GM21529 (cell line): Measurements from ENCODE around the gene ALOX5.
A peak's percentile ranks its signal among the peaks of the same experiment; 100 is the strongest.
"Not testable (repeated sequence)": the region's sequence is repeated elsewhere in the genome, so short reads cannot be mapped to it uniquely, and the experiment has no call there.

Experiments
- ATAC-seq: cut with Tn5 transposase; IDR thresholded peaks from one replicate; pipeline ENCODE4 v1.9.1; 2021; ENCODE audit not compliant: unreplicated experiment

ALOX5 gene

DNA sequence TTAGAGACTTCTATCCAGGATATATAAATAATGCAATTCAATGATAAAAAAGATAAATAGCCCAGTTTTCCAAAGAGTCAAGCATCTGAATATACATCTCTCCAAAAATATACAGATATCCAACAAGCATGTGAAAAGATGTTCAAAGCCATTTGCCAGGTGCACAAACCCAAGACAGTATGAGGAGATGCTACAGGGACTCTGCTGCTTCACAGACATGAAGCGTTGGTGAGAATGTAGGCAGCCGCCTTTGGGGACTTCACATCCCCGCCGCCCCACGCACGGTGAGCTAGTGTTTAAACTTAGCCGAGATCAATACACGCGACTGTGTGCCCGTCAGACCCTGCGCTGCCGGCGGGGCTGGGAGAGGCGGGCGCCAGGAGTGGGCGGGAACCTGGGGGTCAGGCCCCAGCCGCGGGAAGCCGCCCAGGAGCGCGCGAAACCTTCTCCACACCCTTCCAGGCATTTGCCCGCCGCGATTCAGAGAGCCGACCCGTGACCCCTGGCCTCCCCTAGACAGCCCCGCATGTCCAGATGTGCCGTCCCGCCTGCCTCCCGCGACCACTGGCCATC lies 927 bp upstream of the ALOX5 start:
- peak; percentile 38 for ATAC-seq

DNA sequence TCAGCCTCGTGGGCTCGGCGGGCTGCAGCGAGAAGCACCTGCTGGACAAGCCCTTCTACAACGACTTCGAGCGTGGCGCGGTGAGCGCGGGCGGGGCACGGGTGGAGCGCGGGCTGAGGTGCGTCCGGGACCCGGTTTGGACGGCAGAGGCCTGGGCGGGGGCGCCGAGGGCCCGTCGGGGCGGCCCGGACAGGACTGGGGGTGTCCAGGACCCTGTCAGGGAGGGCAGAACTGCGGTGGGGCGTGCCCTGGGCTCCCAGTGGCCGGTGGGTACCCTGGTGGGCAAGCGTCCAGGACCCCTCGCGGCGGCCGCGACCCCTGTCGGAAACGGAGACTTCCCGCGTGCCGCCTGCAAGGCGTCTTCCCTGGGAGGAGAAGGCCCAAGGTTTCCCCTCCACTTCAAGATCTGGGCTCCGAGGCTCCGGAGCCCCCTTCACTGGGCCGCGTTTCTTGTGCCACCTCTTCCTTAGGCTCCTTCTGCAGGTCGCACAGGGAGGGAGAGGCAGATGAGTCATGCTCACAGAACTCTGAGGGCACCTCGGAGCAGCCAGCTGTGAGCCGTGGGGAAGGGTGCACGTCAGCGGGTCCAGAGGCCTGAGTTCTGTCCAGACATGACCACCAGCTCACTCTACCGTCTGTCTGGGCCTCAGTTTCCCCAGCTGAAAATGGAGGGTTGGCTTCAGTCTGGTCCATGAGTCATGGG lies 485 bp downstream of the ALOX5 start:
- ATAC-seq, result peak; percentile 12

GRCh38 chr10:45375101-45375500 lies 1.1 kb downstream of the ALOX5 start:
- ATAC-seq, result no peak

DNA sequence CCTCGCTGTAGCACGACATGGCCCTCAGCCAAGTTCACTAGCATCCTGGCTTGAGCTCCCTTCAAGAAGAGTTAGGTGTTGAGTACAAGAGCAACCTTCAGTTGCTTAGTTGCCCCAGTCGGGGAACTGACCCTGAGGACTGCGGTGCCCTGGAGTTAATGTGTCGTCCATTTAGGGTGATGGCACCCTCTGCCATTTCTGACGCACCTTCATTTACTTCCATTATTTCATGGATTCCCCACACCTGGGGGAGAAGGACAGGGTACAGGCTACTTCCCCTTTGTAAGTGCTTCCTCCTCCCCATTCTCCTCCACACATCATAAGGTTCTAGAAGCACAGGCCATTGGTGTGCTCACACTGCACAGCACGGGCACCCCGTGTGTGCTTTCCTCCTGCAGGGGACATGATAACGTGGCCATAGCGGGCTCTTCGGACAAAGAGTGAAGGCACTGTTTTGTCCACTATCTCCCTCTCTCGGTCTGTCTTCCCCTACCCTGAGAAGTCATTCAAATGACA lies 1.8 kb downstream of the ALOX5 start:
- ATAC-seq, result no peak

- no peak for ATAC-seq
Measured at GRCh38 chr10:45376371-45376801, 2.4 kb downstream of the ALOX5 start.

DNA sequence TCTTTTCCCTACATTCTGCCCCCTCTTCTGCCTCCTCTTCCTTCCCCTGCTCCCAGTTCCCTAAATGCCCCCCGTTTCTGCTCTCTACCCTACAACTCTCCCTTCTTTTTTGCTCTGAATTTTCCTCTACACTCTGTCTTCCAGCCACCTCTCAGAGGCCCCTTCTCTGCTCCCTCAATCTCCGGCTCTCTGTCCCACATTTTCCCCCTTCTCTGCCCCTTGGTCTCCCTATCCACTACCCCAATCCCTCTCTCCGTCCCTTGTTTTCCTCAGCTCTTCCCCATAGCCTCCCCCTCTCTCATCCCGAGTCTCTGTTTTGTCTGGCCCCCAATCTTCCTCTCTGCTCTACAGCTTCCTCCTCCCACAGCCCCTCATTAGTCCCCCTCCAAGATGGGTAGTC lies 3.3 kb downstream of the ALOX5 start:
- ATAC-seq, result no peak

- ATAC-seq, result no peak
Measured at GRCh38 chr10:45377858-45378257, 3.8 kb downstream of the ALOX5 start.

- ATAC-seq, result no peak
Measured at GRCh38 chr10:45378914-45379726, 5.1 kb downstream of the ALOX5 start.

- ATAC-seq, result no peak
Measured at GRCh38 chr10:45379891-45380540, 6.0 kb downstream of the ALOX5 start.

- ATAC-seq, result no peak
Measured at GRCh38 chr10:45380903-45381620, 7.0 kb downstream of the ALOX5 start.

- ATAC-seq, result no peak
Measured at GRCh38 chr10:45382591-45382990, 8.6 kb downstream of the ALOX5 start.

DNA sequence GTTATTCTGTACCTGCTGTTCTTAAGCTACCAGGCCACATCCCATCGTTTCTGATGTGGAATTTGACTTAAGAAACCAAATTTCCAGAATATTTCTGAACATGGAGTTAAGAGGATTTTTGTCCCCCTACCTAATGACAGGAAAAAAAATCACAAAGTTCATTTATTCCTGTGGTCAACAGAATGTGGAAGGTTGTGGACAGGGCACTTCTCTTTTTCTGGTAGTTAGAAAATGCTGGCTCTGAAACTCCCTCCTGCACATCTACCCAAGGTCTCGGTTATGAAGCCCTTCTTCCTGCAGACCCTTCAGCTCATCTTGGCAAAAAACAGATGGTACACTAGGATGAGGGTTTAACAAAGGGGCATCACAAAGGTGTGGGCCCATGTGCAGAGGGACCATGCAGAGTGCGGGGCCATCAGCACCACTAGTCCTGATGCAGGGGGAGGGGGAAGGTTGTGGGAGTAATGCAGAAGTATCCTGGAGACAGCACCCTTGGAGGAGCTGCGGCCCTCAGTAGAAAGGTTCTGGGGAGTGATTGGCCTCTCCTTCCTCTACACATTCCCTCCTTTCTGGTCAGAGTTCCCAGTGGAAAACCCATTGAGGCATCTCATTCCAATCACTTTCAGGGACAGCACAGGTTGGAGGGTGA lies 9.8 kb downstream of the ALOX5 start:
- no peak for ATAC-seq

- ATAC-seq, result no peak
Measured at GRCh38 chr10:45386657-45387056, 12.6 kb downstream of the ALOX5 start.

DNA sequence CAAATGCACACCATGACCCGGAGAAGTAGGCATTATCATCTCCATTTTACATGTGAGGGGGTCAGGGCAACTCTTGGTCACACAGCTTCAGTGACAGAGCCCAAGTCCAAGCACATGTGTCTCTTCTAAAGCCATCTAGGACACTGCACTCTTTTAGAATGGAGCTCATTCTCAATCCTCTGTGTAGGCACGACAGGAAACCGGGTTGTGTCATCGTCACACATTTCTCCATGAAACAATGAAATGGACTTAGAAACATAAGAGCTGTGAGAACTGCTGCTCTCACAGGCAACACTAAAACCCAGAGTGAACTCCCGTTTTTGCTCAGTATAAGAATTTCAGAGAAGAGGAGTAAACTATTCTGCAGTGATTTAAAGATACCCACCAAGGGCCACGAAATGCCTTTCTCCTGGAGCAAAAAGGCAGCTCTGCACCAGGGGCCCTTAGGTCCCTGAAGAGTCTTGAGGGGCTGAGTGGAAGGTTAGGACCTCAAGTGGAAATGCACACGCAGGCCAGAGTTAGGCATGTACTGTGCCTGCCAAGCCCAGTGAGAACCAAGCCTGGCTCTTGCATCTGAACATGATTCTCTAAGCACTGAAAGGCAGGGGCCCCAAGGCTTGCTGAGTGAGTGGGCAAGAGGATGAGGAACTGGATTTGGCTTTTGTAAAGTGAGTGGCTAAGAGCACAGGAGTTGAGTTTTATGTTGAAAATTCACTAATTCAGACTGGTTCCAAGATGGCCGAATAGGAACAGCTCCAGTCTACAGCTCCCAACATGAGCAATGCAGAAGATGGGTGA lies 13.3 kb downstream of the ALOX5 start:
- ATAC-seq, result no peak

DNA sequence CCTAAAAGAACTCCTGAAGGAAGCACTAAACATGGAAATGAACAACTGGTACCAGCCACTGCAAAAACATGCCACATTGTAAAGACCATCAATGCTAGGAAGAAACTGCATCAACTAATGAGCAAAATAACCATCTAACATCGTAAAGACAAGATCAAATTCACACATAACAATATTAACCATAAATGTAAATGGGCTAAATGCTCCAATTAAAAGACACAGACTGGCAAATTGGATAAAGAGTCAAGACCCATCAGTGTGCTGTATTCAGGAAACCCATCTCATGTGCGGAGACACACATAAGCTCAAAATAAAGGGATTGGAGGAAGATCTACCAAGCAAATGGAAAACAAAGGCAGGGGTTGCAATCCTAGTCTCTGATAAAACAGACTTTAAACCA lies 15.7 kb downstream of the ALOX5 start:
- not testable (repeated sequence) for ATAC-seq

GRCh38 chr10:45391636-45392035 lies 17.6 kb downstream of the ALOX5 start:
- not testable (repeated sequence) for ATAC-seq

- no peak for ATAC-seq
Measured at GRCh38 chr10:45395554-45395953, 21.5 kb downstream of the ALOX5 start.

DNA sequence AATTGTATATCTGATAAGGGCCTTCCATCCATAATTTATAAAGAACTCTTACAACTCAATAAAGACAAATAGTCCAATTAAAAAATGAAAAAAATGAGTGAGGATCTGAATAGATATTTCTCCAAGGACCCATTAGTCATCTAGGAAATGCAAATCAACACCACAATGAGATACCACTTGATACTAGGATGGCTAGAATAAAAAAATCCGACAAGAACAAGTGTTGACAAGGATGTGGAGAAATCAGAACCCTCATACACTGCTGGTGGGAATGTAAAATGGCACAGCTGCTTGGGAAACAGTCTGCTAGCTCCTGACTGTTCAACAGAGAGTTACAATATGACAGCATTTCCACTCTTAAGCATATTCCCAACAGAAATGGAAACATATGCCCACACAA lies 24.6 kb downstream of the ALOX5 start:
- no peak for ATAC-seq

DNA sequence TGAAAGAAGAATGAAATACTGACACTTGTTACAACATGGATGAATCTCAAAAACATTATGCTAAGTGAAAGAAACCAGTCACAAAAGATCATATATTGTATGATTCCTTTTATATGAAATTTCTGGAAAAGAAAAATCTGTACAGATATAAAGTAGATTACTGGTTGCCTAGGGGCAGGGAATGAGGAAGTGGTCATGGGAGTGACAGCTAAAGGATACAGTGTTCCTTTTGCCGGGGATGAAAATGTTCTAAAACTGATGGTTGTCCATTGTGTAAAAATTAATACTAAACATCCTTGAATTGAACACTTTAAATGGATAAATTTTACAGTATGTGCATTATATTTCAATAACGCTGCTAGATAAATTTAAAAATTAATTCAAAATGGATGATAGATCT lies 25.1 kb downstream of the ALOX5 start:
- ATAC-seq, result no peak
